GM04503 (cell line): ENCODE data around the gene SEC61G.

ENCODE experiments used
- DNase-seq: peaks from one replicate; pipeline ENCODE4 v3.0.0-alpha.2; 2012; ENCODE audit warnings: low read depth

Gene SEC61G

GRCh38 chr7:54758702-54759592 lies at the start of gene SEC61G:
Gene SEC61G (minus strand): TSS chr7:54759211. CDS start chr7:54757588, 1,623 bp downstream.
- DNase-seq, result peak; percentile 84

- DNase-seq, result no peak
Observed at GRCh38 chr7:54802841-54803240, 43.8 kb upstream of the SEC61G start.

GRCh38 chr7:54802114-54802513 lies 43.1 kb upstream of the SEC61G start:
- DNase-seq, result no peak

- no peak for DNase-seq
Observed at GRCh38 chr7:54799792-54800191, 40.8 kb upstream of the SEC61G start.

- DNase-seq, result no peak
Observed at GRCh38 chr7:54798530-54798929, 39.5 kb upstream of the SEC61G start.

GRCh38 chr7:54796853-54797252 lies 37.8 kb upstream of the SEC61G start:
- DNase-seq, result no peak

GRCh38 chr7:54796150-54796549 lies 37.1 kb upstream of the SEC61G start:
- no peak for DNase-seq

- DNase-seq, result no peak
Observed at GRCh38 chr7:54792383-54792782, 33.4 kb upstream of the SEC61G start.

GRCh38 chr7:54788664-54789063 lies 29.7 kb upstream of the SEC61G start:
- DNase-seq, result peak; percentile 31

GRCh38 chr7:54785261-54785660 lies 26.2 kb upstream of the SEC61G start:
- no peak for DNase-seq

- no peak for DNase-seq
Observed at GRCh38 chr7:54783952-54784351, 24.9 kb upstream of the SEC61G start.

GRCh38 chr7:54782829-54783228 lies 23.8 kb upstream of the SEC61G start:
- no peak for DNase-seq

GRCh38 chr7:54782314-54782713 lies 23.3 kb upstream of the SEC61G start:
- DNase-seq, result no peak

GRCh38 chr7:54781134-54781920 lies 22.3 kb upstream of the SEC61G start:
- no peak for DNase-seq

- DNase-seq, result no peak
Observed at GRCh38 chr7:54780490-54780889, 21.5 kb upstream of the SEC61G start.

GRCh38 chr7:54778696-54779540 lies 19.9 kb upstream of the SEC61G start:
- DNase-seq, result no peak

GRCh38 chr7:54778166-54778565 lies 19.2 kb upstream of the SEC61G start:
- DNase-seq, result no peak

- DNase-seq, result no peak
Observed at GRCh38 chr7:54774785-54775740, 16.1 kb upstream of the SEC61G start.

- no peak for DNase-seq
Observed at GRCh38 chr7:54773472-54774399, 14.7 kb upstream of the SEC61G start.

GRCh38 chr7:54769203-54769602 lies 10.2 kb upstream of the SEC61G start:
- no peak for DNase-seq
